GDM1 (cell line): ENCODE data around the gene SMYD2.

ENCODE experiments used
- DNase-seq: peaks from one replicate; lab custom pipeline; 2025; lab: John Stamatoyannopoulos, UW

Gene SMYD2

DNA sequence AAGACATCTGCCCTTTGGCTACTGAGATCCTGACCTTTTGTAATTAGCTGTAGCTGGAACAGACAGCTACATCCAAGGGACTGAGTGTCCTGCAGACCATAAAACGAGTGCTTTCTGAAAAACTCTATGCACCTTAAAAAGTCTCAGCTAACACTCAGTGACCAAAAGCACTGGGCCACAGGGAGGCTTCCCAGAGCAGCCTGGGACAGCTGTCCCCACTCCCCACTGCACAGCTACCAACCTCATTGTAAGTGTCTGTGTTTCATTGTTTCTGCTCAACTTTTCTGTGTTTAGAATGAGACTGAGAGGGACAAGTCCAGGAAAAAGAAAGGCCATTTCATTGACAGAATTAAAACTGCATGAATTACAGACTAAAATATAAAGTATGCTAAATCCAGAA is 80.7 kb downstream of the SMYD2 start:
- DNase-seq: no peak

DNA sequence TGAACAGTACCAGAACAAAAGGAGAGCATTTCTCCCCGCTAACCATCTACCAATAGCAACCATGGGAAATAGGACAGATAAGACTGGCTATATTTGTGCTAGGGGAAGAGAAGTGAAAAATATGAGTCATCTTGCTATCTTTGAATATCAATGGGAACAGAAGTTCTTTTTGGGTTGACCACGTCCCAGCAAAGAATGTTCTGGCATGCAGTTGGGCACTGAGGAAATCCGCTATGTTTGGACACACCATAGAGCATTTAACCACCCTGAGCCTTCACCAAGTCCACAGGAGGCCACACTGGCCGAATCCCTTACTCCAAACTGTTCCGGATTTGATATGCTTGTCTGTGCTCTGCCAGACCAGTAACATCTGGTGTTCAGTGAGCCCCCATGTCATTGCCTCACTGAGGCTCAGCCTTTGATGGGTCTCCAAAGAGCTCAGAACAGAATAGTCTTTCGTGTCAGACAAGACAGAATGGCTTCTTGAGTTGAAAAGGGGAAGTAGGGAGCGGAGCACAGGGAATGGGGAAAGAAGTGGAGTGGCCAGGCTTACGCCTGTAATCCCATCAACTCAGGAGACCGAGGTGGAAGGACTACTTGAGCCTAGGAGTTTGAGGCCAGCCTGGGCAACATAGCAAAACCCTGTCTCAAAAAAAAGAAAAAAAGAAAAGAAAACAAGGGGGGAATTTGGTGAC is 81.4 kb downstream of the SMYD2 start:
- DNase-seq: no peak

GRCh38 chr1:214363386-214363785 is 82.4 kb downstream of the SMYD2 start:
- no peak for DNase-seq

GRCh38 chr1:214364386-214364785 is 83.4 kb downstream of the SMYD2 start:
- DNase-seq: no peak

- DNase-seq: no peak
Measured at GRCh38 chr1:214364786-214365295, 83.9 kb downstream of the SMYD2 start.

GRCh38 chr1:214367841-214368240 is 86.9 kb downstream of the SMYD2 start:
- no peak for DNase-seq

DNA sequence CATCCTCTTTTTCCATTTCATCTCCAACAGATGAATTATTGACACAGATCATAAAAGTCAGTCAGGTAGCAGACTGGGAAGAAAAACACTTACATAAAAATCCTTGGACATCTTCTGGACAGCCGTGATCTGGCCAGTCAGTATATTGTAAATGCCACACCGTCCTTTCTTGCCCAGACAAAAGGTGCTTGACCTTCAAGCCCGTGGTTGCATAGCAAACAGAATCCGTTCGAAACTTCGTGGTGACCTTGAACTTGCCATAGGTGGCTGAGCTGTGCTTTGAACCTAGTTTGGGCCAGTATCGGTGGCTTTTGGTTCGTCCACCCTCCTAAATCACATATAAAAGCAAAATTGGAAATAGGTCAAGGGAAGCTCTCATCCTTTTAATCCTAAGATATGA is 88.4 kb downstream of the SMYD2 start:
- no peak for DNase-seq

- no peak for DNase-seq
Measured at GRCh38 chr1:214370615-214371014, 89.7 kb downstream of the SMYD2 start.

DNA sequence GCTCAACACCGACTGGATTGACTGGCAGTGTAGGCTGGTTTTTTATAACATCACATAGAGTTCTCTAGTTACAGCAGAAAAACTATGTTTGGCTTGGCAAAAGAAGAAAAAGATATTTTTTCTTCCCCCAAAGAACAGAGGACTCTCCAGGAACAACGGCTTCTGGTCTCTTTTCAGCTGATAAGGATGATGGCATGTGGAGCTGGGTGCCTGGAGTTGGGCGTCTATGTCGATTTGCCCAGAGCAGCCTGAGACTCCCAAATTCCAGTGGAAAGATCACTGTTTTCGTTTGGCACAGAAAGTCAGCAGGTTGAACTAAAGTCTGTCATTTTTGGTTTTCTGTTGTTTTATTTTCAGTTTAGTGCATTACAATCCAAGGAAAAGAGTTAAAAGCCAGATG is 91.1 kb downstream of the SMYD2 start:
- no peak for DNase-seq

DNA sequence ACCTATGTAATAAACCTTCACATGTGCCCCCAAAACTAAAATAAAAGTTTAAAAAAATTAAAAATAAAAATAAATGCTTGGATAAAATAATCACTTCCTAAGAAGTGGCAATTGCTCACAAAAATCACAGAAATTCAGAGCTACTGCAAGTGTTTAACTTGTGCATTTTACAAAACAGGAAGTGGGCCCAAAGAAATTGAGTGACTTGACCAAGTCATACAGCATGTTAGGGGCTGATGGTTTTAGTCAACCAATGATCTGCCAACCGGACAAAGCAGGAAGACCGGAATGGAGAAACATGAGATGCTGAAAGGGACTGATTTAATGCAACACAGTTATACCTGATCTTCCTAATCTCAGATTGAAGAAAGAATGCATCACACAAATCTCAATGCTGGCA is 96.5 kb downstream of the SMYD2 start:
- no peak for DNase-seq

DNA sequence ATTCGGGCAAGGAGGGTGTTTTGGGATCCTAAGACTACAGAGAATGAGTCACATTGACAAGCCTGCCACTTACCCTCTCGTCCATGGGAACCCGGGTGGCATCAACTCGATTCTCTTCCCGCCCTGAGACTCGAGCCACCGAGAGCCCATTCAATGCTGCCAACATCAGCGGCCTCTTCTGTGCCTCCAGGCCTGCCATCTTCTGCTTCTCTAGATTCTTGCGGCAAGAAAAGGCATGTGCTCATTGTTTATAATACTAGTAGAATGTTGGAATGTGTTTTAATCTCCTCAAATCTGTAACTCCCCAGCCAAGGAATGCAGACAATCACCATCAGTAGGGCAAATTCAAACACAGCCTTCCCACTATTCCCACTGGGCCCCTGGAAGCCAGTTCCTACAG is 96.9 kb downstream of the SMYD2 start:
- DNase-seq: no peak

GRCh38 chr1:214378492-214378891 is 97.5 kb downstream of the SMYD2 start:
- no peak for DNase-seq

DNA sequence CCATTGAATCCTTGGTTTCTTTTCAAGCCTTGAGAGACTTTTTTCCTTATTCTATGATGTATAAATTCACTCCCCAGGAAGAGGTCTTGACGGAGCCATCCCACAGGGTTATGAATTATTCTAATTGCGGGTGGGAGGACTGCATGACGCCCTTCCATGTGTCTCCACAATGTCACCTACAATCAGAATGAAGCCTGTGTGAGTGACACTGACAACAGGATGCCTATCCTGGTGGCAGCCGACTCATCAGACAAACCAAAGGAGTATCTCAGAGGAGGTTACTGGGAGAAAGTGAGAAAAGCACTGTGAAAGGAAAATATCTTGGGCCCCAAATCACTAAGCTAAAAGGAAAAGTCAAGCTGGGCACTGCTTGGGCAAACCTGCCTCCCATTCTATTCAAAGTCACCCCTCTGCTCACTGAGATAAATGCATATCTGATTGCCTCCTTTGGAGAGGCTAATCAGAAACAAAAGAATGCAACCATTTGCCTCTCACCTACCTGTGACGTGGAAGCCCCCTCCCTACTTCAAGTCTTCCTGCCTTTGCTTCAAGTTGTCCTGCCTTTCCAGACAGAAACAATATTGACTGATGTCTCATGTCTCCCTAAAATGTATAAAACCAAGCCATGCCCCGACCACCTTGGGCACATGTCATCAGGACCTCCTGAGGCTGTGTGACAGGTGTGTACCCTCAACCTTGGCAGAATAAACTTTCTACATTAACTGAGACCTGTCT is 98.4 kb downstream of the SMYD2 start:
- no peak for DNase-seq

- DNase-seq: no peak
Measured at GRCh38 chr1:214380396-214380795, 99.4 kb downstream of the SMYD2 start.

GRCh38 chr1:214380986-214381695 is 100.2 kb downstream of the SMYD2 start:
- DNase-seq: no peak

DNA sequence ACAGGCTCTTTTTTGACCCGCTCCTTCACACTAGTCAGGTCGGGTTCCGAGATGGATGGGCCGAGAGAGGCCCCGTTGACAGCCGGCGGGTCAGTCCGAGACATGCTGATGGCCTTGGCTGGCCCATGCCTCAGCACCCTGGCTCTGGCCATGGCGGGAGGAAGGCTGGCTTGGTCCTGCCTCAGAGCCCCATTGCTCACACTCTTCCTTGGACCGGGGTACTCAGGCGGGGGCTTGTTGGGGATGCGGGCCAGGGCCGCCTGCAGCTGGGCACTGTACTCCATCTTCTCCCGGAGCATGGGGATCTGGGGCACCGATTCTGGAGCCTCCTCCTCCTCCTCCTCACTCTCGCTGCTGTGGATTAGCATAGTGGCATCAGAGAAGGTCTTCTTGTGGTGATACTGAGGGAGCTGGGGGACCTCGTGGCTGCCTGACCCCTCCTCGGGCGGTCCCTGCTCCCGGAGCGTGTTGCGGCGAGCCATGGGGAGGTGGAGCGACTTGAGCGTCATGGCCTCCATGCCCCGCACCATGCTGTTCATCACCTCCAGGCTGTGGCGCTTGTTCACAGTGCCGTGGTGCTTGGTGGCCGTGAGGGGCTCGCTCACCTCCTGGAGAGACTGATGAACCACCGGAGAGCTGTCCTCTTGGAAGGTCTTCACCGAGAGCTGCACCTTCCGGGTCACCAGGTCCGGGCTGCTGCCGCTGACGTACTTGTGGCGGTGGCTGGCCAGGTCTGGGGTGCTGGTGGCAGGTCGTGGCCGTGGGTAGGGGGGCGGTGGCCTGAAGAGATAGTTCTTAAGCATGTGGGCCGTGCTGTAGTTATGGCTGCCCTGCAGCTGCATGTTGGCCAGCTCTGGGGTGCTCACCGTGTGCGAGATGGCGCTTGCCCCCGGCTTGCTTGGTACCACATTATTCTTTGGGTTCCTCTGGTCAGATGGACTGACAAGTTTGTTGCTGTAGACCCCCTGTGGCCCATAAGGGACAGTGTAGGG is 102.7 kb downstream of the SMYD2 start:
- no peak for DNase-seq

- no peak for DNase-seq
Measured at GRCh38 chr1:214384373-214385079, 103.6 kb downstream of the SMYD2 start.

GRCh38 chr1:214385428-214385827 is 104.5 kb downstream of the SMYD2 start:
- DNase-seq: no peak

DNA sequence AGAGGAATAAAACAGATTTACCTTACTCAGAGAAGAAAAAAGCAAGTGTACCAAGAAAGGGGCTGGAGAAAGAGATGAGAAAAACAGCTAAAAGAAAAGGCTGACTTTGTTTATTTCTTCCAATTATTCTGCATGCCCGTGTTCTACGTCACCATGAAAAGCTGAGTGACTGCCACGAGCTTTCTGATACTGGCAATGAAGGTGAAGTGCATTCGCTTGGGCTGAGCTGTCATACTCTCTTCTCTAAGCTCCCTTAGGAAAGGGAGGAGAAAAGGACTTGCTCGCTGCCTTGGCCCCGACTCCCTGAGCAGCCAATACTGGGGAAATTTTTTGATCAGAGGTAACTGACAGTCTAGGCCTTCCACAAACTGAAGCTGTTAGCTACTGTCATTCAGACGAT is 105.4 kb downstream of the SMYD2 start:
- DNase-seq: no peak
